HG02623 (cell line): Measurements from ENCODE around the gene DENND10.
"Not testable (repeated sequence)": the region's sequence is repeated elsewhere in the genome, so short reads cannot be mapped to it uniquely, and the experiment has no call there.

Source experiments
- ATAC-seq: cut with Tn5 transposase; IDR thresholded peaks from one replicate; pipeline ENCODE4 v1.9.1; 2021; ENCODE audit warnings: moderate library complexity; ENCODE audit not compliant: unreplicated experiment

DENND10 gene

DNA sequence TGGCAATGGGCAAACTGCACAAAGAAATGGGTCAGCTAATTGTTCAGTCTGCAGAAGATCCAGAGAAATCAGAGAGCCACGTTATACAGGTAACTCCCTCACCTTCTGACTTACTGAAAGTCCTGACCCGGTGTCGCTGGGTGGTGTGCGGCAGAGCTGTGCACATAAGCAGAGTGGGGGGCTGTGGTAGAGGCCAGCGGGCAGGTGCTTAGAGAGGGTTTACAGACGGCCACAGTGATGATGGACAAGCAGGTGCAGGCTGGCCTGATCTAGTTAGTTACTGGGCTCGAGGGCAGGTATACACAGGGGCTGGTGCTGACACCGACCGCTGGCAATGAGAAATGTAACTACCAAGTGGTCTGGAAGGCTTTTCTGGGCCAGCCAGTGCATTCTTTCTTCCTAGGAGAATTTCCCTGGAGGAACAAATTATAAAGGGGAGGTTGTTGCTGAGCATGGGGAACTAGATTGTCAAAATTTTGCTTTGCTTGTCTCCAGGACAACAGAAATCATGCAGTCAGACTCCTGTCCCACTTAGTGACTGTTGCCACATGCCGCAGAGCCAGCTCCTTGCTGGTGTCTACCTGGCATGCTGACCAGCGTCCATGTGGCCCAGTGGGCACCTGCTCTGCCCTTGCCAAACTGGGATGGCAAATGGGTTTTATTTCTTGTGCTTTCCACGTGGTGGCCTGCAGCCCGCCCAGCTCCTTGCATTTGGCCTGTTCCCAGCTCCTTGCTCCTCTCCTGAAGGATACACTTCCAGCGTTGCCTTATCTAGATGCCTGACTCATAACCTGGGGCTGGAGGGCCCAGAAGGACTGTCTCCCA, 28.8 kb downstream of the DENND10 start:
- no peak for ATAC-seq

DNA sequence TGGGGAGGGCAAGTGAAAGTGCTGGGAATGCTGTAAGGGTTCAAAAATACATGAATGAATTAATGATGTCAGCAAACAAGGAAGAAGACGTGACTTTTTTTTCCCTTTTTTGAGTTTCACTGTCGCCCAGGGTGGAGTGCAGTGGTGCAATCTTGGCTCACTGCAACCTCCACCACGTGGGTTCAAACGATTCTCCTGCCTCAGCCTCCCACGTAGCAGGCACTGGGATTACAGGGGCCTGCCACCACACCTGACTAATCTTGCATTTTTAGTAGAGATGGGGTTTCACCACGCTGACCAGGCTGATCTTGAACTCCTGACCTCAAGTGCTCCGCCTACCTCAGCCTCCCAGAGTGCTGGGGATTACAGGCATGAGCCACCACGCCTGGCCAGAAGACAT, 30.0 kb downstream of the DENND10 start:
- ATAC-seq, result no peak

DNA sequence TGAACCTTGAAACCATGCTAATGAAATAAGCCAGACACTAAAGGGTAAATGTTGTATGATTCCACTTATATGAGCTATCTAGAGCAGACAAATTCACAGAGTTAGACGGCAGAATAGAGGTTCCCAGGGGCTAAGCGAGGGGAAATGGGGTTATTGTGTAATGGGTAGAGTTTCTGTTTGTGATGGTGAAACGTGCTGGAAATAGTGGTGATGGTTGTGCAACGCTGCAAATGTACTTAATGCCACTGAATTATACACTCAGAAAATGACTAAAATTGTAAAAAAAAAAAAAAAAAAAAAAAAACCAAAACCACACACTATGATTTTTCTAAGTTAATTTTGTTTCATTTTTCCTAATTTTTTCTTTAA, 31.6 kb downstream of the DENND10 start:
- no peak for ATAC-seq

DNA sequence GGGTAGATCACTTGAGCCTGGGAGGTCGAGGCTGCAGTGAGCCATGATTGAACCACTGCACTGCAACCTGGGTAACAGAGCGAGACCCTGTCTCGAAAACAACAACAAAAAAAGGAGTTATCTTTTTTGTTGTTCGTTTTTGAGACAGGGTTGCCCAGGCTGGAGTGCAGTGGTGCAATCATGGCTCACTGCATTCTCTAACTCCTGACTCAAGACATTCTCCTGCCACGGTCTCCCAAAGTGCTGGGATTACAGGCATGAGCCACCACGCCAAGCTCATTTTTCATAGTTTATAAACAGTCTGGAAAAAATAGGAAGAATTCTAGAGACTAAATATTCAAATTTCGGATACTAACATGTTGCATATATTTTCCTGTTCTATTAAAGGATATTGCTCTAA, 32.2 kb downstream of the DENND10 start:
- ATAC-seq, result no peak

DNA sequence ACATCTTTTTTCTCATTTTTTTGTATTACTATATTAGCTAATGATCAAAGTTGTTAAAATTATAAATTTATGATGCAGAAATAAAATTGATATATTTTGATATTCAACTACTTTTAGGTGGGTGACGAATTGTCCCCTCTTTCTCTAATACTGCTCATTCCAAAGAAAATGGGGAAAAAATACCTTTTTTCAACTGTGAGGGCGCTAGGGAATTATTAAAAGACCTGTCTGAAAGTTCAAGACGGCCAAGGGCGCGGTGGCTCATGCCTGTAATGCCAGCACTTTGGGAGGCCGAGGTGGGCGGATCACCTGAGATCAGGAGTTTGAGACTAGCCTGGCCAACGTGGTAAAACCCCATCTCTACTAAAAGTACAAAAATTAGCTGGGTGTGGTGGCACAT, 34.0 kb downstream of the DENND10 start:
- ATAC-seq, result not testable (repeated sequence)

DNA sequence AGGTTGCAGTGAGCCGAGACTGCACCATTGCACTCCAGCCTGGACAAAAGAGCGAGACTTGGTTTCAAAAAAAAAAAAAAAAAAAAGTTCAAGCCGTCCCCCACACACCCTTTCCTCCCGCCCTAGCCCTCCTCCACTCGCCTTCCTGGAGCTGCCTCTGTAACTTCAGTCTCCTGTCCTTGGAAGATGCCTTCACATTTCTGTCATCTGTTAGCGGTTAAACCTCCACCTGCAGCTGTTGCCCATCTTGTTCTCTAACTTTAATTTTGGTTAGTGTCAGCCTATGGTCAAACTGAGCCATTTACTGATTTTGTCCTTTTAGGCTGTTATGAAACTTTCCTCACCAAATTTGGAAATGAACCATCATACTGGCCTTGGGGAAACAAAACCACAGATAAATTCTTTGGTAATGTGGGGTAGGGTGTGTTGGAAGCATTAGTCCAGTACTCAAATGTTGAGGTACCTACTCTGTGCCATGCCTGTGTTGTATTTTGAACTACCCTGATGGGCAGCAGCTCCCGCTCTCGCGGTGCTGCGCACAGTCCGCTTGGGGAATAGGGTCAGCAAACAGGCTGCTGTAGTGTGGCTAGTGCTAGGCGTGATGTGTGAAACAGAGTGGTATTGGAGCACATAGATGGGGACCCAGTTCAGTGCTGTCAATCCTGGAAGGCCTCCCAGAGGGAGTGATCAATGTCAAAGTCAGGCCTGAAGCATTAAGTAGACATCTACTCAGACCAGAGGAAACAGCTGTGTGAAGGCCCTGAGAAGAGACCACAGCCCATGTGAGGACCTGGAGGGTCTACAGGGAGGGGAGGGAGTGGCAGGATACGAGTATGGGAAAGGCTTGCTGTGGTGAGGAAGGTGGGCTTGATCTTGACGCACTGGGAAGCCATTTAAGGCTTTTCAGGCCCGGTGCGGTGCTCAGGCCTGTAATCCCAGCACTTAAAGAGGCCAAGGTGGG, 34.7 kb downstream of the DENND10 start:
- no peak for ATAC-seq

DNA sequence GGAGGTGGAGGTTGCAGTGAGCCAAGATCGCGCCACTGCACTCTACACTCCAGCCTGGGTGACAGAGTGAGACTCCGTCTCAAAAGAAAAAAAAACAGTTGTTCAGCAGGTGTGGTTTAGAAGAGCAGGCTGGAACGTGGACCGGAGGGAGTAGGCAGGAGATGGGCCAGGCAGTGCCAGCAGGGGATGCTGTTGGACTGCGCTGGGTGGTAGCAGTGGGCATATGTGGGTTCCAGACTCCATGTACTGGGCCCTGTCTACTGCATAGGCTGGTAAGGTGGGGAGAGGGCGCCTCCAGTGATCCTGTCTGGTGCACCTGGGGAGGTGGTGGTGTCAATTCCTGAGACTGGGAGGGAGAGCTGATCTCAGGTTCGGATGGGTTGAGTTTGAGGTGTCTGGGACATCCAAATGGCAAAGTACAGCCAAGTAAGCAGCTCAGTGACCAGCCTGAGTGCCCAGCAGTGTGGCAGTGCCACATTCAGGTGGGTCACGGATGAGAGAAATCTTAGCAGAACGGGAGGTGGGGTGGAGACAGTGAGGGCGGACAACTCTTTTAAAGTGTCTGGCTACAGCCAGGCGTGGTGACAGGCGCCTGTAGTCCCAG, 35.7 kb downstream of the DENND10 start:
- ATAC-seq, result peak; percentile 60

DNA sequence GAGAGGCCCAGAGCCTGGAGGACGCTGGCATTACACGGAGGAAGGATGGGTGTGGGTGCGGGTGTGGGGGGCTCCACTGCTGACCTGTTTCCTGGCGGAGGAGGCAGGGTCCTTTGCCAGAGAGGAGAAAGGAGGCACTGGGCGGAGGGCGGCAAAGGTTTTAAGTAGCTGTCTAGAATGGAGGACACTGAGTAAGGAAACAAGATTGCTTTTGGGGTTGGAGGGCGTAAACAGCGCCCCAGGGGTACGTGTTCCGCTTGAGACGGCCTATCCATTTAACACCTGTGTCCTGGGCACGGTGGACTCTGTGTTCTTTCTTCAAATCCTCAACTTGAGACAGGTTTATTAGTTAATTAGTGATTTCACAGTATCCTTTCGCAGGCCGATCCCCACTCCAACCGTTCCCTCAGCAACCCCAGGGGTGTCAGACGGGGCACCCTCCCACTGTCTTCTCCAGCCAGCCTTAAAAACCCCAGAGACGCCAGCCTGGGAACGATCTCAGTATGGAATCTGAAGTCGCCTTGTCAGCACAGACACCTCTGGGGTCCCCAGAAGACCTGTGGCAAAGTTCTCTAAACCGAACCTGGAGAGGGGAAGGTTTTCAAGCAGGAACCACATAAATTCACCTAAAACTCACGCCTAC, 36.8 kb downstream of the DENND10 start:
- no peak for ATAC-seq

DNA sequence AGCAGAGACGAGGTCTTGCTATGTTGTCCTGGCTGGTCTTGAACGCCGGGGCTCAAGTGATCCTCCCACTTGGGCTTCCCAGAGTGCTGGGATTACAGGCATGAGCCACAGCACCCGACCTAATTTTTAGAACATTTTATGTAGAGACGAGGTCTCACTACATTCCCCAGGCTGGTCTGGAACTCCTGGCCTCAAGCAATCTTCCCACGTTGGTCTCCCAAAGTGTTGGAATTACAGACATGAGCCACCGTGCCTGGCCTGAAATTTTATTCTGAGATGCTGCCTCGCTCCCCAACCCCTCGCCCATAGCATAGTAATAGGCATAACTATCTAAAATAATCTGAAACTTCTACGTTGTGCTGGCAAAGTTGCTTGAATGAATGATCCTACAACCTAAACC, 39.7 kb downstream of the DENND10 start:
- no peak for ATAC-seq

DNA sequence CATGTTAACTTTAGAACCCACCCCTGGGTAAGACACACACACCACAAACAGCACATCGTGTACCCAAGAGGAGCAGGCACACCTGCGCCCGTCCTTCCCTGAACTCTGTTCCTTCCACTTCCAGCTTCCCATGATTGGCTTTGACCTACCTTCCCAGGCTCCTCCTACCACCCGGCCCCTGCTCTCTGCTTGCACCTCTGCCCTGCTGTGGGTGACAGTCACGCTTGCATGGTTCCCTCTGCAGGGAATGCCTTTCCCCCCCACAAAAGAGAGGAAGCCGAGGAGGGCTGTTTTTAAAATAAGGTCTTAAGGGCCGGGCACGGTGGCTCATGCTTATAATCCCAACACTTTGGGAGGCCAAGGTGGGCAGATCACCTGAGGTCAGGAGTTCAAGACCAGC, 45.2 kb downstream of the DENND10 start:
- no peak for ATAC-seq

DNA sequence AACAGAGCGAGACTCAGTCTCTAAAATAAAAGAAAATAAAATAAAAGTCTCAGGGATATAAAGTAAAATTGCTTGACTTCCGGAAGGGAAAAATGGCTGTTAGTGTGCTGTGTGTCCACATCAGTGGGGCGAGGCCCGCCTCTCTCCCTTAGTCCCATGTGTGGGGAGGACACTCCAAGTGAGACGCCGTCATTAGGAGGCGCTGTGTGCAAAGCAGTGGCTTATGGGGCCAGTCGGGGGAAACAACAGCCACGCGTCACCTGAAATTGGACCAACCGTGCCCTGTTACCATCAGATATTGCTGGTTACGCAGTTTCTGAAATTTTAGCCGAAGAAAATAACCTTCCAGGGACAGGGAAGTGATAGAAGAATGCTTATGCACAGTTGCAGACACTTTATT, 45.8 kb downstream of the DENND10 start:
- no peak for ATAC-seq

DNA sequence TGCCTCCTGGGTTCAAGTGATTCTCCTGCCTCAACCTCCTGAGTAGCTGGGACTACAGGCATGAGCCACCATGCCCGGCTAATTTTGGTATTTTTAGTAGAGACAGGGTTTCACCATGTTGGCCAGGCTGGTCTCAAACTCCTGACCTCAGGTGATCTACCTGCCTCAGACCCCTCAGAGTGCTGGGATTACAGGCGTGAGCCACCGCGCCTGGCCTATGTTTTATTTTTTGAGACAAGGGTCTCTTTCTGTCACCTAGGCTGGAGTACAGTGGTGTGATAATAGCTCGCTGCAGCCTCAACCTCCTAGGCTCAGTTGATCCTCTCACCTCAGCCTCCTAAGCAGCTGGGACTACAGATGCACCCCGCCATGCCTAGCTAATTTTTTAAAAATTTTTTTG, 47.7 kb downstream of the DENND10 start:
- not testable (repeated sequence) for ATAC-seq

DNA sequence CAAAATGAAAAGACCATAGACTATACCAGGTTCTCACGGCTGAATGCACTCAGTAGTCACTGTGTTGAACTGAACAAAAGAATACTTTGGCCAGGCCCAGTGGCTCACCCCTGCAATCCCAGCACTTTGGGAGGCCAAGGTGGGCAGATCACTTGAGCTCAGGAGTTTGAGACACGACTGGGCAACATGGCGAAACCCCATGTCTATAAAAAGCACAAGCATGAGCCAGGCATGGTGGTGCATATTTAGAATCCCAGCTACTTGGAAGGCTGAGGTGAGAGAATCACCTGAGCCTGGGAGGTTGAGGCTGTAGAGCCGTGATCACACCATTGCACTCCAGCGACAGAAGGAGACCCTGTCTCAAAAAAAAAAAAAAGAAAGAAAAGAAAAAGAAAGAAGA, 49.1 kb downstream of the DENND10 start:
- no peak for ATAC-seq

DNA sequence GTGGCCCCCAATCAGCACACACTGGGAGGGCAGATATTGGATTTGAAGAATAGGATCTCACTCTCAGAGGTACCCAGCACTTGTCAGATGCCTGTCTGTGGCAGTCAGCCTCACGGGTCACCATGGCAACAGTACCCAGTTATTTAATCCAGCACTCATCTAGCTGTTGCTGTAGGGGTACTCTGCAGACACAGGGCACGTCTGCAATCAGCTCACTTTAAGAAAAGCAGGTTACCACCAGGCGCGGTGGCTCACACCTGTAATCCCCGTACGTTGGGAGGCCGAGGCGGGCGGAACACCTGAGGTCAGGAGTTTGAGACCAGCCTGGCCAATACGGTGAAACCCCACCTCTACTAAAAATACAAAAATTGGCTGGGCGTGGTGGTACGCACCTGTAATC, 49.7 kb downstream of the DENND10 start:
- no peak for ATAC-seq

DNA sequence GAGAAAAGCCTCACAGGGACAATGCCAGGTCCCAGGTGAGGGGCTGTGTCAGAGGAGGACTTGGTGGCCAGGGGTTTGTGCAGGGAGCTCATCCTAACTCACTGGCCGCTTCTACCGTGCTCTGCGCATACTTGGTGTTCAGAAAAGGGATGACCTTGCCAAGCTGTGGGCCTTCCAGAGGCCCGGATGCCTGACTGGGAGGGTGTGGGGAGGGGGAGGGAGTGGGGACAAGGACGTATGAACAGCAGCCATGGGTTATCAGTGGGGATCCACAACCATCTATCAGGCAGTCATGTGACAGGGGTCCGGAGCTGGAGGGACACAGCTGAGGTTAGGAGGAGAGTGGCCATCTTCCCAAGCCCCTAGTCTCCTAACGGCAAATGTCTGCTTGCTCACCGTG, 55.4 kb downstream of the DENND10 start:
- ATAC-seq, result no peak

DNA sequence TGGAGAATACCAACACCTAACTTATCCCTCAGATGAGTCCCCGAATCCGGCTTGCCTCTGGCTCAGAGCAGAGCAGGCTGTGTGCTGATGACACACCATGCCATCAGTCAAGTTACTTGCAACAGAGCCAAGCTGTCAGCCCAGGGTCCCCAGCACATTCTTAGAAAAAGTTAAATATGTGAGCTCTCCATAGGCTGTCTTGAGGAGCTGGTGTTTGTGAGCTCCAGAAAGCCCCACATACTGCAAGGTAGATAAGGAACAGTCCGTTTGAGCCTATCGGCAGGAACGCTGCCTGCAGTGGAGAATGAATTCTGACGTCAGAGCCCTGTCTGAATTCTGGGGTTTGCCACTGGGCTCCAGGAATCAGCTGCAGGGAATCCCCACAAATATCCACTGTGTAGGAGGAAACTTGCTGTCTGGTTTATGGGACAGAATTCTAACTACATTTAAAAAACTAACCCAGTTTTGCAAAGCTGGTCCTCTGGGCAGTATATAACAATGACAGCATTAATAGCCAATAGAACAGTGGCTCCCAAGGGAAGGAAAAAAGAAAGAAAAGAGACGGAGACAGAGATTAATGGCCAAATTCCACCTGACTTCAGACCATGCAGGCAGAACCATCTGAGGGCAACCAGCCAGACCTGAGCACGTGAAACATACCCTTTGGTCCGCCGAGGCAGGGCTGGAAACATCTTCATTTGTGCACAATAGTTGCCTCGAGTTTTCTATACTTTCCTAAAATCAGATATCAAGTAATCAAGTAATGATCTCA, 58.0 kb downstream of the DENND10 start:
- no peak for ATAC-seq

DNA sequence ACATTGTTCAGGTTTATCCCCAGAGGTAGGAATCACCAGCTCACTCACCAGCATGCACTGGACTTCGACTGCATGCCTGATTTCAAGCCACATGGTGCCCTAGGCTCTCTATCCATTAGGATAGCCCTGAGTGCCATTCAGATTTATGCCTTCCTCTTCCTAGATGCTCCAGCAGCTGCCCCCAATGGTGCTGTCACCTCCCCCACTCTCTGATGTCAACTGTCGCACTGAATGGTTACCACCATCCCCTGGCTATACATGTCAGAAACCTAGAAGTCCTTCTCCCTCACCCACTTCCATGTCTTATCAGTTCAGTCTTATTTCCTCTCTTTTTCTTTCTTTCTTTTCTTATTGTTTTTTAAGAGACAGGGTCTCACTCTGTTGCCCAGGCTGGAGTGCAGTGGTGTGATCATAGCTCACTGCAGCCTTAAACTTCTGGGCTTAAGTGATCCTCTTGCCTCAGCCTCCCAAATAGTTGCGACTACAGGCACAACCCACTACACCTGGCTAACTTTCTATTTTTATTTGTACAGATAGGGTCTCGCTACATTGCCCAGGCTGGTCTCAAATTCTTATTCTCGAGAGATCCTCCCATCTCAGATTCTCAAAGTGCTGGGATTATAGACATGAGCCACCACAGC, 58.7 kb downstream of the DENND10 start:
- no peak for ATAC-seq

DNA sequence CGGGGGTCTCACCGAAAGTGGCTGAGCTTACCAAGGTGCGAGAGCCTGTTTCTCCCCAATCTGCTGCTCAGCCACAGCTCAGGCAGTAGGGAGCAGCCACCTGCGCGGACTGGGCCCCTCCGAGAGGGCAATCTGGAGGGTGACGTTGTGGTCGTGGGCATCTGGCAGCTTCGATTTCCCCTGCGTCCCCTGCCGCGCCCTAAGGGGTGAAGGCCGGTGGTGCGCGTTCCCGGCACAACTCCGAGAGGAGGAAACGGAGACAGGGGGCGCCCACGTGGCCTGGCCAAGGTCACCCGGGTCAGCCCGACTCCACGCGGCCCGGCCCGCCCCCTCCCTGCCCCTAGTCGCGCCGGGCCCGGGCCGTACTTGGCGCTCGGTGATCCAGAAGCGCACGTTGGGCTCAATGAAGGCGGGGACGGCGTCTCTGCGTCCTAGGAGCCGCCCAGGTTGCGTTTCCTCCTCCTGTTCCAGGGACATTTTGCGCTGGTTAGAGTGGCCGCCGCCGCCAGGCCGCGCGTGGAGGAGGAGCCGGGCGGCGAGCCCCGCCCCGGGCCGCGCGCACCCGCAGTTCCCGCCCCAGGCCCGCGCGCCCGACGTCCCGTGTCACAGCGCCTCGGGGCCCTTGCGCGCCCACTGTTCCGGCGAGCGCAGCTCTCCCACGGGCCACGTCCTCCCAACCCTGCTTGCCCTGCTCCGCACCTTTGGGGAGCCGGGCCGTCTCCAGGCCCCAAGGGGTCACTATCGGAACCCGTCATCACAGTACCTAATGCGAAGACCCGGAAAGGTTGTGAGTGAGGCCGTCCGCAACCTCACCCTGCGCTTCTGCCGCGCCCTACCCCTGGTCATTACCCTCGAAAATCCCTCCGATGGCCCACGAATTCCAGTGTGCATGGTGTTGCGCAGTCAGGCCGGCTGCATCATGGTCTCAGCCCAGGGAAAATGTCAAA, 61.5 kb downstream of the DENND10 start, which contains the start of gene SFXN4:
Gene SFXN4, minus strand, starts transcription at position 544 of the 947 bp plus-strand sequence. Its CDS starts 67 bp downstream, at position 477.
- ATAC-seq, result peak; percentile 87

DNA sequence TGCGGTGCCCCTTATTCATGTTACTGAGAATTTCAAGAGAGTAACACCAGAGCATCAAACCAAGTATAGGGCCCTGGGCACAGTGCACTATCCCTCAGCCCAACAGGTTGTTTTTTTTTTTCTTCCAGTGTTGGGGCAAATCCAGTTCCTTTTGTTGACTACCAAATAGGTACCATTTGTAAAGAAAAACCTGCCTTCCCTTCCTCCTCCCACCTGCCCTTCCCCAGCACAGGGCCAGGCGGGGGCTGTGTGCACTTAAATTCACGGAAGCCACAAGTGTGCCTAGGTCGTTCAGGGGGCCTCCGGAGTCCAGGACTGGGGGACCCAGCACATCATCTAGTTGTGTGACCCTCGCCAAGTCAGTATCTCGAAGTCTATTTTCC, 62.2 kb downstream of the DENND10 start:
- no peak for ATAC-seq
